Dermis blood vessel endothelial cell (primary cell): ENCODE measurements around the gene SDR42E1. TPM values are rescaled to one million over a fixed set of nuclear protein-coding genes. Genes with fewer than 3 reads are reported as not detected.

Source experiments
- DNase-seq: peaks from one replicate; pipeline ENCODE4 v3.0.0; 2010
- total RNA-seq: library from RNA; depleted of rRNA; stranded (reverse); fragments of >200 nt; gene quantifications from 2 replicates; pipeline ENCODE4 v1.2.3, GENCODE V29; 2014

The SDR42E1 gene, protein sequence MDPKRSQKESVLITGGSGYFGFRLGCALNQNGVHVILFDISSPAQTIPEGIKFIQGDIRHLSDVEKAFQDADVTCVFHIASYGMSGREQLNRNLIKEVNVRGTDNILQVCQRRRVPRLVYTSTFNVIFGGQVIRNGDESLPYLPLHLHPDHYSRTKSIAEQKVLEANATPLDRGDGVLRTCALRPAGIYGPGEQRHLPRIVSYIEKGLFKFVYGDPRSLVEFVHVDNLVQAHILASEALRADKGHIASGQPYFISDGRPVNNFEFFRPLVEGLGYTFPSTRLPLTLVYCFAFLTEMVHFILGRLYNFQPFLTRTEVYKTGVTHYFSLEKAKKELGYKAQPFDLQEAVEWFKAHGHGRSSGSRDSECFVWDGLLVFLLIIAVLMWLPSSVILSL
- 8.7 and 10.5 TPM in 2 replicates for total RNA-seq

DNA sequence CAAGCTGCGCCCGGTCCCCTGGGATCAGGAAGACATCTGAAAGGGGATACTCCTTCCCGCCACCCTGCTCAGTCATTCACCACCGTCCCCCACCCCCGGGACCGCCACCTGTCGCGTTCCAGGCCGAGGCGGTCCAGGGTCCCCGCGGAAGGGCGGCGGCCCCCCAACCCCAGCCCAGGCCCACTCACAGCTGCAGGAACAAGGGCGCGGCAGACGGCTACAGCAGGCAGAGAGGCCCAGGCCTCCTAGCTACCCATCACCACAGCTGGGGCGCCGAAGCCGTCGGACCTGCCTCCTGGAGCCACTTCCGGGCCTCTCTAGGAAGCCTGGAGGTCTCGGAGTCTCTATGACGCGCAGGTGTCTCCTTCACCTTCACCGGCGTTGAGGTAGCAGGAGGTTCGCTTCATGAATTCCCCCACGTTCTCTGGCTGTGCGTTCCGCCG is at the start of gene SDR42E1:
Gene SDR42E1, minus strand, starts transcription at position 272 of the 443 bp plus-strand sequence. CDS start 10,612 bp downstream, outside the sequence.
- peak; percentile 61 for DNase-seq

DNA sequence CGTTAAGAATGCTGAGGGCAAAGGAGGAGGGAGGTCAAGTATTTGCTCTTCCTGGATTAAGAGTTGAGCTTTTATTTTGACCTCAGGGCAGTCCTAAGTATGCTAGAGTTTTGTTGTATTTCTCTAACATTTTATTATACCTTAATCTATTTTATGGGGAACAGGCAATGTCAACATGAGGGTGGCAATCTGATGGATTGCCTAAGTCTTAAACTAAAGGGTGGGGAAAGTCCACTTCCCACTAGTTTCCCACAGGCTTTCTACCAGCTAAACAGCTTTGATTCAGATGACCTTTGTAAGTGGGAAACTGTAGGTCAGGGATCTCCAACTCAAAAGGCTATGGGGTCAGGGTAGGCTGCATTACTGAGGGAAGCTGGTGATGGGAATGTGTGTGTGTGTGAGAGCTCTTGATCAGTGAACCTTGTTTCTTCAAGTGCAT is 48.7 kb upstream of the SDR42E1 start:
- no peak for DNase-seq

DNA sequence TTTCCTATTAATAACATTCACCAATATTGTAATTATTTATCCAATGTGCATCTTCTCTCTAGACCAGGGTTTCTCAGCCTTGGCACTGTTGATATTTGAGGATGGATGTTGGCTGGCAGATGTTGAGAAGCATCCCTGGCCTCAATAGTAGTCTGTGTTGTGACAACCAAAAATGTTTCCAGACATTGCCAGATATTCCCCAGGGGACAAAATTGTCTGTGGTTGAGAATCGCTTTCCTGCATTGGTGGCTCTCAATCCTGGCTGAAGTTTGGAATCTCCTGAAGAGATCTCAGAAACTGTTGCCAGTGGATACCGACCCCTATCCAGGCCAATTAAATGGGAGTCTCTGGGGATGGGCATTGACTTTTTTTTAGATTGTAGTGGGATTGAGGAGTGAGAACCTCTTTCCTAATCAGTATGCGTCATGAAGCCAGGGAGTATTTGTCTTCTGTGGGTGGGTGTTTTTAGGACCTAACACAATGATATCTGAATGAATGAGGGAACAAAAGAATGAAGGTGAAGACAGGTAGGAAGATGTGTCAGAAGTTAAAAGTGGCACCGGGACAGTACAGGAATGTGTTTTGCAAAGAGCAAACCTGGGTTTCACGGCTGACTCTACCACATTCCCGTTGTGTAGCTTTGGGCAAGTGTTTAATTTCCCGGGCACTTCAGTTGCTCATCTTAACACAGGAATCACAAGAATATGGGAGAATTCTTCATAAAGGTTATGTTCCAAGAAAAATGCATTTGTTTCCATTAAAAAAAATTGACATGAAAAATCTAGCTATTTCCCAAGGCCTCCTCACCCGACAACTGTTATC is 48.1 kb upstream of the SDR42E1 start:
- no peak for DNase-seq

DNA sequence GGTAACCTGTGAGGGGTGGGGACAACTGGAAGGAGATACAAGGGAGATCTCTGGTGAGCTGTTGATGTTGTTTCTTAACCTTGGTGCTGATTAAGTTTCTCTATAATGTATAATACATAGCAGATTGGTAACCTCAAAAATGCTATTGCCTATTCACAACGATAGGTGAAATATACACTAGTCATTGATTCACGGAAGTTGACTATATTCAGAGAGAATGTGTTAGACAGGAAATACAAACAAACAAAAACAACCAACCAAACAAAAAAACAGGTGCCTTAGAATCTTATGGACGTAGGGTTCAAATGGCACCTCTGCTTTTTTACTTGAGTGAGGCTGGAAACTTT is 45.3 kb upstream of the SDR42E1 start:
- no peak for DNase-seq

DNA sequence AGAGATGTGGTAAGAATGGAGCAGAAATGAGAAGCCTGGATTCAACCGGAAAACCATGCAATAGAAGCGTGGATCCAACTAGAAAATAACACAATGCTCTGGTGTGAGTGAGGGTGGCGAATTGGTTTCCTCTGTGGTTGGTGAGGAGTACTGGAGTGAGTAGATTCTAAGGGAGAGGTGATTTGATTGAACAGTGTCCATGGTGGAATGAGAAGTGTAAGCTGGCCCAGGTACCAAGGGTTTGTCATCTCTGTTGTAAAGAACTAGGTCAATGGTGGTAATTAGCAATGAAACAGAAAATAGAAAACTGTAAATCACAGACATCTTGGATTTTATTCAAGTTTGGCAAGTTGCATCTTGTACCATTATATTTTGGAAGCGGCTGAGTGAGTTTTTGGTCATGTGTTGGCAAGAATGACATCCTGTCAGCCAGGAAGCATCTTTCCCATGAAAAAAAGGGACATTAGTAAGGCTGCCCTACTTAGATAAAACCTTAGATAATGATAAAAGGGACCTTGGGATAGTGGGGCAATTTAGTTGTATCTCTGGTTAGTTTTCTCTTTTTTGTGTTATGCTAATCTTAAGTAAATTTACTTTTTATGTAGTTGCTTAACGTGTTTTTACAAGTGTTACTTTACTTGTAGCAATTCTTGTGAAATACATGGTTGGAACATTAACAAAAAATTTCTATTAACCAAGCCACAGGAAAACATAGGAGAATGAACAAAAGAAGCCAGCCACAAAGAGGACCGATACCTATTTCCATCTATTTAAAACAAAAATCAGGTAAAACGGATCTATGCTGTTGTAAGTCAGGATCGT is 44.7 kb upstream of the SDR42E1 start:
- DNase-seq = peak; percentile 33

DNA sequence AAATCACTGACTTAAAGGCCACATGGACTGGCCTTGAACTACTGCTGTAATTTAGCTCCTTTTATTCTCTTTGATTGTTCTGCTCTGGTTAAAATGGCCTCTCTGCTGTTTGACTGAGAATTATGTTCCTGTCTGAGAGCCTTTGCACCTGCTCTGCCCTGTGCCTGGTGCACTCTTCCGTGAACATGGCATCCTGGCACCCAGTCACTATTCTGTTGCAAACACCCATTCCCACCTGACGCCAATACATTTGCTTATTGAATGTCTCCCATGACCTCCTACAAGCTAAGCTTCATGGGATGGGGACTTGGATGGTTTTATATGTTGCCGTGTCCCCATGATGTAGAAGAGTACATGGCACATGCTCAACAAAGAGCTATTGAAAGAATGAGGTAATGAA is 43.8 kb upstream of the SDR42E1 start:
- no peak for DNase-seq

DNA sequence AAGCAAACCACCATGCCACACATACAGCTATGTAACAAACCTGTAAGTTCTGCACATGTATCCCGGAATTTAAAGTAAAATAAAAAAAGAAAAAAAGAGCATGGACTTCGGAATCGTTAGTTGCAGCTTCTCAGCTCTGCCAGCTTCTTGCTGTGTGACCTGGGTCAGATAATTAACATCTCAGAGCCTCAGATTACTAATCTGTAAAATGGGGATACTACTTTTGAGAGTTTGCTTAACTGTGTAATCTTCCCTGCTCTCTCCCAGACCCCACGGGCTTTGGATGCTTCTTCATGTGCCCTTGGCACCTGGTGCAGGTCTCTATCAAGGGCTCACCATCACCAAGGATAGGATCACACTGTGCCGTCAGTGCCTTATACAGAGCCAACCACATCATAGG is 40.4 kb upstream of the SDR42E1 start:
- no peak for DNase-seq

DNA sequence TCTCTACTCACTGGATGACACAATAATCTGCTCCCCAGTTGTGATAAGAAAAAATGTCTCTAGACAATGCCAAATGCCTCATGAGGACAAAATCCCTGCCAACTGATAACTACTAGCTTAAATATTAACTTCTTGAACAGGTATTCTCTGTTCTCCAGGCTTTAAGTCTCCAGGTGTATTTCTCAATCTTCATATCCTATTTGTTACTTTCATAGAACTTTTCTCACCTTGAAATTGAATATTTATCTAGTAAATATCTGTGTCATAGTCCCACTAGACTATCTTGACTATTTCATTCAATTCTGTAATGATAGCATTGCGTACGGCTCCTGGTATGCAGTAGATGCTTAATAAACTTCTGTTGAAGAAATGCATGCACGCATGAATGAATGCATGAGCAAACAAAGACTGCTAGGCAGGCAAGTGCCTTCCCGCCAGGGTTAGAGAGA is 39.7 kb upstream of the SDR42E1 start:
- DNase-seq = no peak

DNA sequence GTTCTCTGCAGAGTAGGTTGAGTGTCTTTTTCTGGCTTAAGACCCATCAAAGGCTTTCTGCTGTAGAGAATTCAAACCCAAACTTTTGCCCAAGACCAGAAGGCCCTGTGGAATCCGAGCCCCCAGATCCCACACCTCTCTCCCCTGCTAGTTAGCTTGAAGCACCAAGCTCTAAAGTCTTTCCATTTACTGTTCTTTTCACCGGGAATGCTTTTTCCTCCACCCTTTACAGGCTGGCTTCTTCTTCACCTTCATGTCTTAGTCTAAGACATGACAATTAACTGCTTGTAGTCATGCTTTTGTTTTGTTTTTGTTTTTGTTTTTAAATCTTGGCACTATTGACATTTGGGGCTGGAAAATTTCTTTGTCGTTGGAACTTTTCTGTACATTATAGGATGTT is 39.2 kb upstream of the SDR42E1 start:
- no peak for DNase-seq

DNA sequence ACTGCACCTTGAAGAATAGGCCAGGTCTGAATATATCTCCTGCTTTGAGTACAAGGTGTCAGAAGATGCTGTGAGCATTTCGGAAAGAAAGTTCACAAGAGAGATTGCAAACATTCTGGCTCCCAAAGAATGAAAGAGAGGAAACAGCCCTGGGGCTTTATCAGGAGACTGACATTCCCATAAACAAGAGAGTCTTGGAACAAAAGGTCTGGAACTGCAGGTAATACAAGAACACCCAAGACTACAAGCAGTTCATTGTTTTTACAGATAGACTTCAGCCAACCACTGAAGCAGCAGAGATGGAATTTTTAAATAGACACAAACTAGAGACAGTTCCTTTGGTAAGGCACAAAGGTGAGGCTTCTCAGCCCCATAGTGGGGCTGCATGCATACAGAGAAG is 38.2 kb upstream of the SDR42E1 start:
- DNase-seq = no peak

DNA sequence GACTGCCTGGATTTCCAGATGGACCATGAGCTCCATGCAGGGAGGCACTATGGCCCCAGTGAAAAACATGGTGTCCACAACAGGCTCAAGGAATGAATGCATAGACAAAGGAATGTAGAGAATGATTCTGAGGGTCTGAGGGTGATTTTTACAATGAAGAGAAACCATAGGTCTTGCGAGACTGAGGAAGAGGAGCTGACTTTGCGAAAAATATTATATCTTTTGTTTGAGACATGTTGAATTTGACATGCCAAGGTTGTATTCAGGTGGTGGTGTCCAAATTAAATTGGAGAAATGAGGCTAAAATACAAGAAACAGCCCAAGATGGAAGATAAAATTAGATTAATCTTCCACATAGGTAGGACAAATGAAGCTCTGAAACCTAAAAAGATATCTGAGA is 36.5 kb upstream of the SDR42E1 start:
- no peak for DNase-seq

DNA sequence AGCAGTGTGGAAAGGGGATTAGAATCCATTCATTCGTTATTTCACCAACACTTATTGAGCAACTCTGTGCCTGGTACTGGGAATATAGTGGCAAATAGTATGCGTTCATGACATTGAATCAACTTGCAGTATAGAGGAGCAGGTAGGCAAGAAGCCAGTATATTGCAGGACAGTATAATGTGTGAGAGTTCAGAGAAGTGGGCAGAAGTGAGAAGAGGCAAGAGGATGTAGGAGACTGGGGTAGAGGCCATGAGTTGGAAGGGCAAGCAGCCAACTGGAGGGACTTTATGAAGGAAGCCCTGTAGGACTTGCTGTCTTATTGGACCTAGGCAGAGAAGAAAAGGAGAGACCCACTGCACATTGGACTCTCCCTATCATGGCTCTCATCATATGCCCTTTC is 36.1 kb upstream of the SDR42E1 start:
- DNase-seq = no peak

DNA sequence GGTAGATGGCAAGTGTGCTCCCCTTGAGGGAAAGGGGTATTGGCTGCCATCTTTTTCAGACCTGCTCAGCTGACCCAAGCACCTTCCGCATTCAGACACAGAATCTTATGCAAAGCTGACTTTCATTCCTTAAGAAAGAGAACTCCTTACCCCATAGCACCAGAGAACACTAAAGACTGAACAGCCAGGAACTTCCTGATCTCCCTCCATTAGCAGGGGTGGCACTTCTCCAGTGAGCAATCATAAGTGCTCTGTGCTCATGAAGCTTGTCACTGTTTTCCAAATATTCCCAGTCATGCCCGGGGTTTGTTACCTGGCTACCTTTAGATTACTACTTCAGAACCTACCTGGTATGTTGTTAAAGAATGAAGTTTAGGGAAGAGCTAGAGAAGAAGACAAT is 35.7 kb upstream of the SDR42E1 start:
- DNase-seq = no peak

DNA sequence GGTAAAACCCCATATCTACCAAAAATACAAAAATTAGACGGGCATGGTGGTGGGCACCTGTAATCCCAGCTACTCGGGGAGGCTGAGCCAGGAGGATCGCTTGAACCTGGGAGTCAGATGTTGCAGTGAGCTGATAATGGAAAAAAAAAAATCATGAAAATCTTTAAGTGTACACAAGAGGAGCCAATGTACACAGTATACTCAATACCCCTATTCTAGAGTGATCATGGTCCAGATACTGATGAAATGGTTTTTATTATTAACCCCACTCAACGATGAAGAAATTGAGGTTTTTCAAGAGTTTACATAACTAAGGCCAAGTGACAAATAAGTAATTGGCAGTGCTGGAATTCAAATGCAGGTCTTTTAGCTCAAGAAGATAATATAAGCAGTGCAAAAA is 35.3 kb upstream of the SDR42E1 start:
- DNase-seq = no peak

DNA sequence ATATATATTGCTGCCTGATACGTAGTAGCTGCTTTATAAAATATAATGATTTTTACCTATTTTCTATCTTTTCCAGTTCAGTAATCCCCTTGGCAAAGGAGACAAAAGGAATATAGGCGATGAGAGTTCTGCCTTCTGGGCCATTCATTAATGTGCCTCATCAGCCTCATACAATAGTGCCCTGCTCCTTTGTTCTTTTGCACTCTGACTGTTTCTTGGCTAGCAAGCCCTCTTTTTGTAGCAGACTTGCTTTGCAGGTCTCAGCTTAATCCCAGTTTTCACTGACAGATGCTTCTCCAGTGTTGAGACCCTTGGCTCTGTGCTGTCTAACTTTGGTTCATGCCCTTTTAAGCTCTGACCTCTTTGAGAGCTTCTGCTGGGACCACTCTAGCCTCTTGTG is 34.2 kb upstream of the SDR42E1 start:
- DNase-seq = no peak

DNA sequence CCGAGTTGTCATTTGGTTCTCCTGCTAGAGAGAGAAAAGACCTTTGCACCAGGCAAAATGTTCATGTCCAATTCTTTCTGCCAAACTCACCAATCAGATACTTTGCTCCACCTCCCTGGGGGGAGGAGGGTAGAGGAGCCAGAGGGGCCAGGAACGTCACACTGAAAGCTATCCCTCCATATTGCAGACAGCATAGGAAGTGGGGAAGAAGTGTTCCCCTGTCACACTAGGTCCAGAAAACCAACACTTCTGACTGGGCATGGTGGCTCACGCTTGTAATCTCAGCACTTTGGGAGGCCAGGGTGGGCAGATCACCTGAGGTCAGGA is 33.3 kb upstream of the SDR42E1 start:
- no peak for DNase-seq

DNA sequence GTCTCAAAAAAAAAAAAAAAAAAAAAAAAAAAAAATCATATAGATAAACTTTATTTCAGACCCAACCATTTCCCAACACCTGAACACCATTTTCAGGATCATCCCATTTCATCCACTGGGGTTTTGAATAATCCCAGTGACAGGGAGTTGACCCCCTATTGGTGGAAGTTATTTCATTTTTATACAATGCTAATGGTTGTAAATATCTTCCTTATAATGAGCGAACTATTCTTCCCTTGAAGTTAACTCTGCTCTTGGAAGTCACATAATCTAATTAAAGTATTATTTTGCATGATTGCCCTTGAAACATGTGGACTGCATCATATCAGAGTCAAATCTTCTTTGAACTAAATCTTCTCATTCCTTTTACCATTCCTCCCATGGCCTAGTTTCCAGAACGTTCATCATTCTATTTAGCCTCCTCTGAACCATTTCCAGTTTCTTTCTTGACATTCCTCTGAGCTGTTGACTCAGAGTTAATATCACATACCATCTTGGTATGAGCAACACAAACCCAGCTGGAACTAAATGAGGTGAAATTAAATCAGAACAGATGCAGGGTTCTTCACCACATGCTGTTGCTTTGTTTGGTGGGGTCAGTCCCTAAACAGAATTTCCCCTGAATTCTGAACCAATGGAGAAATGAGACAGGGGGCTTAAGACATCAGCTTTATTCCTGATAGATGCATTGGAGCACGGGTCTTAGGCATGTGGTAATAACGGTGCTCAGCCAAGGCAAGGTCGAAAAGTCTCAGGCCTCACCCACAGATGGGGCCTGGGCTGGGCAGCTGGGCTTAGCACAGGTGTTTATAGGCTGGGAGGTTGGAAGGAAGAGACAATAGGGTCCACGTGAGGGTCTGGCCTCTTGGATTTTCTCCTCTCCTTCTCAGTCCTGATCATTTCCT is 32.7 kb upstream of the SDR42E1 start:
- DNase-seq = no peak

DNA sequence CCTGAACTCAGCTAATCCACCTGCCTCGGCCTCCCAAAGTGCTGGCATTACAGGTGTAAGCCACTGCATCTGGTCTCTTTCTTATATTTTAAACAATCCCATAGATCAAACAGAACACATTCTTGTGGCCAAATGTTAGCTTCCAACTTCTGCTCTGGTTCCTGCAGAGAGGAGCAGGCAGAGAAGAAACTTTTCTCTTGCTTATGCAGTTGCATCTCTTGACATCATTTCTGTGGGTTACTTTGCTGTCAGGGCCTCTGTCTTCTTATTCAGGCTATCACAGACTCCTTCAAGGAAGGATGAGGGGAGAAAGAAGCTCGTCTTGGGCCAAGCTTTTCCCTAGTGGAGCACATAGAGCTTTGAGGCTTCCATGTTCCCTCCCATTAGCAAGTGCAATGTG is 31.6 kb upstream of the SDR42E1 start:
- DNase-seq = no peak

DNA sequence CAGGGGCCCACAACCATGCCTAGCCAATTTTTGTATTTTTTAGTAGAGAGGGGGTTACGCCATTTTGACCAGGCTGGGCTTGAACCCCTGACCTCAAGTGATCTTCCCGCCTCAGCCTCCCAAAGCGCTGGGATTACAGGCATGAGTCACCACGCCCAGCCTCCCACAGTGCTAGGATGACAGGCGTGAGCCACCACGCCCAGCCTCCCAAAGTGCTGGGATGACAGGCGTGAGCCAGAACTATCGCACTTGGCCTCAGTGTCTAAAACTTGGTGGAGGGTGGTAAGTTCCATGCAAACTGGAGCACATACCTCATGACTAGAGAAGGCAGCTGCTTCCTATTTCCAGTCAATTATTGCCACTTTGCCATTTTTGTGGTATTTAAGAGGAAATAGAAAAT is 30.9 kb upstream of the SDR42E1 start:
- DNase-seq = no peak

DNA sequence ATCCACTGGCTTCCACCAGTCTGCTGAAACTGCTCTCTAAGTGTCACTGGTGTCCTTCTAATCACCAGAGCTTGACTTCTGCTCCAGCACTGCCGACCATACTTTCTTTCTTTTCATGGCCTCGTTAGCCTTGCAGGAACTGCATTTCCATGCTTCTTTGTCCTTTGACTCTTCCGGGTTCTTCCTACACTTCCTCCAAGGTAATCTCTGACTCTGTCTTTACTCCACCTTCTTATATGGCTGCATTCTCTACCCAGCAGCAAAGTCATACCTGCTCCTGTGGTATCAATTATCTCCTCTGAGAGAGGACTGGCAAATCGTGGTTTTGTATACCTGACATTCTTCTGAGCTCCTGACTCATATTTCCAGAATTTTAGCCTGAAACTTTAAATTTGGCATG is 30.3 kb upstream of the SDR42E1 start:
- no peak for DNase-seq

DNA sequence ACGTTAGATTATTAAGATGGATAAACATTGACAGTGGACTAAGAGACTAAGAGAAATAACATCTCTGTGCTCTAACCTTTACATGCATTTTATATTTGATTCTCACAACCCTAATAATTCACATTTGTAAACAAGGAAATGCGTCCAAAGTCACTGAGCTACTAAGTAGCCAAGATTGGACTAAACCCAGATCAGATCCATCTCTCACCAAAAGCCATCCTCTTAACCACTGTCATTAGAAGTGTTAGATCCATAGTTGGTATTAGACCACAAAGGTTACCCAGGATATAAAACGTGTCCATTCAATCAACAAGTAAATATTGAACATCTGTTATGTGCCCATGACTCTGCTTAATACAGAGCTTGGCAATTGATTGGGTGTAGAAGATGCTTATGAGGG is 29.0 kb upstream of the SDR42E1 start:
- no peak for DNase-seq

DNA sequence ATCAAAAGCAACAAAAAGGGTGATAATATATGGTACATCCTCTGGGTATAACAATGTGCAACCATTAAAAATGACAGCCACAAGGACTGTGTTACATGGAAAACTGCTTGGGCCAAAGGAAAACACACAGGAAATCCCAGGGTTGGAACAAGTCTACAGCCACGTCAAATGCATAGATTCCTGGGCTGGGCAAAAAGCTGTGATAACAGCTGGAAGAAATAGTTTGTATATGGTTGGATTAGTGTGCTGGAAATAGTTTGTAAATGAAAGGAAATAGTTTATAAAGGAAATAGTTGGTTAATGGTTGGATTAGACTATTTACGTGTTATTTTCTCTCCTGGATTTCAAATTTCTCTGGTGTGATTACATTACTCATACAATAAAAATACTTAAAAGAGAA is 26.4 kb upstream of the SDR42E1 start:
- peak; percentile 72 for DNase-seq
